Mucosa of rectum (tissue), 2 donors: ENCODE measurements around the gene LRRK2.

Experiments used
- H3K27ac ChIP-seq, 2 donors: one replicate each; pipeline ENCODE4 v1.7.0; 2013; ENCODE audit warnings: inconsistent platforms in 2 of 2, low read depth in 2 of 2, low read length in 2 of 2
- H3K27me3 ChIP-seq, 2 donors: one replicate each; pipeline ENCODE4 v1.7.0; 2013; ENCODE audit warnings: low read length in 2 of 2; ENCODE audit not compliant: control insufficient read depth in 2 of 2, insufficient read depth in 2 of 2
- H3K36me3 ChIP-seq, 2 donors: one replicate each; pipeline ENCODE4 v1.7.0; 2013; ENCODE audit warnings: low read length in 2 of 2; ENCODE audit not compliant: control insufficient read depth in 2 of 2, insufficient read depth in 2 of 2
- H3K4me1 ChIP-seq, 2 donors: one replicate each; pipeline ENCODE4 v1.7.0; 2013; ENCODE audit warnings: low read length in 2 of 2, mild to moderate bottlenecking in 1 of 2; ENCODE audit not compliant: control insufficient read depth in 2 of 2, insufficient read depth in 2 of 2
- H3K4me3 ChIP-seq, 2 donors: one replicate each; pipeline ENCODE4 v1.7.0; 2013; ENCODE audit warnings: low read length in 2 of 2
- H3K9ac ChIP-seq, 2 donors: one replicate each; pipeline ENCODE4 v1.7.0; 2013; ENCODE audit warnings: low read length in 2 of 2, low read depth in 1 of 2, mild to moderate bottlenecking in 1 of 2
- H3K9me3 ChIP-seq, 2 donors: one replicate each; pipeline ENCODE4 v1.7.0; 2013; ENCODE audit warnings: low read length in 2 of 2; ENCODE audit not compliant: control insufficient read depth in 2 of 2
- donor health status: healthy.
- donor health status: Normal muscosa, but diverticular disease.

LRRK2 gene

GRCh38 chr12:40271981-40272664 is 47.3 kb downstream of the LRRK2 start:
- Histone ChIP-seq H3K4me3 (no peak overlapping the region), H3K9ac (no peak overlapping the region), H3K27me3 (no peaks in the 10 kb centered on the region), H3K36me3 (no peaks in the 10 kb centered on the region), H3K27ac (no peak overlapping the region), H3K9me3 (no peaks in the 10 kb centered on the region), H3K4me1 (no peaks in the 10 kb centered on the region)

GRCh38 chr12:40281791-40282364 is 57.1 kb downstream of the LRRK2 start:
- H3K27me3 ChIP-seq, result no peaks in the 10 kb centered on the region
- H3K9ac ChIP-seq, result no peak overlapping the region
- H3K36me3 ChIP-seq, result no peaks in the 10 kb centered on the region
- no peak overlapping the region for H3K27ac ChIP-seq
- no peaks in the 10 kb centered on the region for H3K9me3 ChIP-seq
- no peak overlapping the region for H3K4me3 ChIP-seq
- H3K4me1 ChIP-seq, result no peaks in the 10 kb centered on the region

- H3K27me3 ChIP-seq, result no peaks in the 10 kb centered on the region
- H3K4me3 ChIP-seq, result no peak overlapping the region
- H3K36me3 ChIP-seq, result no peaks in the 10 kb centered on the region
- no peak overlapping the region for H3K27ac ChIP-seq
- no peaks in the 10 kb centered on the region for H3K4me1 ChIP-seq
- H3K9me3 ChIP-seq, result no peaks in the 10 kb centered on the region
- no peak overlapping the region for H3K9ac ChIP-seq
Observed at GRCh38 chr12:40286583-40286982, 61.8 kb downstream of the LRRK2 start.

DNA sequence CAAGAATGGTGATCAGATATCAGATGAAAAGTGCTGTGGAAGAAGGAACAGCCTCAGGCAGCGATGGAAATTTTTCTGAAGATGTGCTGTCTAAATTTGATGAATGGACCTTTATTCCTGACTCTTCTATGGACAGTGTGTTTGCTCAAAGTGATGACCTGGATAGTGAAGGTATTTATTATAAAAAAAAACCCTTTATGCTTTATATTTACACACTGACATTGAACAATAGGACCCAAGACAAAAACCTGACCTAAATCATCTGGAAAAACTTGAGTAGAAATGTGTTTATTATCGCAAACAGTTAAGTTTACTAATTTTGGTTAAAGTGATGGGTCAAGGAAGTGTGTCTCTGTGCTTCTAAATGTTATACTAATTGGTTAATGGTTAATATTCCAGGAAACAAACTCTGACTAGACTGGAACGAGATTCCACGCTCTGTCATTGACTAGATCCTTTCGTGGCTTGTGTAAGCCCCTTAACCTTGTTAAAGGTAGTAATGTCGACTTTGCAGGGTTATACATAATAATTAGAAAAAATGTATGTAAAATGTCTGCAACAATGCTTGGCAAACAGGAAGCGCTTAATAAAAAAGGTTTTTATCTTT is 62.7 kb downstream of the LRRK2 start:
- no peak overlapping the region for H3K27ac ChIP-seq
- no peak overlapping the region for H3K9ac ChIP-seq

GRCh38 chr12:40292788-40293429 is 68.1 kb downstream of the LRRK2 start:
- no peak overlapping the region for H3K27ac ChIP-seq
- H3K9me3 ChIP-seq, result no peaks in the 10 kb centered on the region
- H3K9ac ChIP-seq, result no peak overlapping the region
- no peaks in the 10 kb centered on the region for H3K36me3 ChIP-seq
- no peaks in the 10 kb centered on the region for H3K4me1 ChIP-seq
- H3K27me3 ChIP-seq, result no peaks in the 10 kb centered on the region
- H3K4me3 ChIP-seq, result no peak overlapping the region

More for the DNA sequence above, 62.7 kb downstream of the LRRK2 start:
- Histone ChIP-seq H3K9me3 (no peaks in the 10 kb centered on the region), H3K4me3 (no peak overlapping the region), H3K4me1 (no peaks in the 10 kb centered on the region), H3K27me3 (no peaks in the 10 kb centered on the region), H3K36me3 (no peaks in the 10 kb centered on the region)

DNA sequence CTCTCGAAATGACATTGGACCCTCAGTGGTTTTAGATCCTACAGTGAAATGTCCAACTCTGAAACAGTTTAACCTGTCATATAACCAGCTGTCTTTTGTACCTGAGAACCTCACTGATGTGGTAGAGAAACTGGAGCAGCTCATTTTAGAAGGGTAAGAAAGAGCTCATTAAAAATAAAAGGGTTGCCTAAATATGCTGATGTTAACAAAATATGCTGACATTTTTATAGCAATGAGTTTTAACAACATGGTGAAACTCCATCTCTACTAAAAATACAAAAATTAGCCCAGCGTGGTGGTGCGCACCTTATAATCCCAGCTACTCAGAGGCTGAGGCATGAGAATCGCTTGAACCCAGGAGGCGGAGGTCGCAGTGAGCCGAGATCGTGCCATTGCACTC is 73.5 kb downstream of the LRRK2 start:
- H3K9me3 ChIP-seq, result no peaks in the 10 kb centered on the region
- no peak overlapping the region for H3K4me3 ChIP-seq
- no peaks in the 10 kb centered on the region for H3K4me1 ChIP-seq
- no peak overlapping the region for H3K27ac ChIP-seq
- H3K27me3 ChIP-seq, result no peaks in the 10 kb centered on the region
- H3K9ac ChIP-seq, result no peak overlapping the region
- H3K36me3 ChIP-seq, result no peaks in the 10 kb centered on the region

DNA sequence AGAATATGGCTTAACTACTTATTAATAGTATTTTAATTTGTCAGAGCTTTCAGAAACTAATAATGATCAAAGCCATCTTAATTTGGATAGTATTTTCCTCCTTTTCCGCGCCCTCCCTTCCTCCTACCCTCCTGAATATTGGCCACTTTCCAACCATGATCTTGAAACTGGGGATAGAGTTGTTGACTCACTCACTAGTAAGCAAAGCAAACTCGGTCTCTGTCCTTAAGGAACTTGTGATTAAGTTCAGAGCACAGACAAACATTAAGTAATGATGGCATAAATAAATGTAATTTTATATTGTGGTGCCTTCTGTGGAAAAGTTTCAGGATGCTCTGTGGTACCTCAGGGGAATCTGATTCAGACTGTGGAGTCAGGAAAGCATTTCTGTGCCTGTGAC is 75.7 kb downstream of the LRRK2 start:
- H3K36me3 ChIP-seq, result no peaks in the 10 kb centered on the region
- H3K4me1 ChIP-seq, result no peaks in the 10 kb centered on the region
- no peaks in the 10 kb centered on the region for H3K27me3 ChIP-seq
- H3K27ac ChIP-seq, result no peak overlapping the region
- no peak overlapping the region for H3K4me3 ChIP-seq
- H3K9me3 ChIP-seq, result no peaks in the 10 kb centered on the region
- H3K9ac ChIP-seq, result no peak overlapping the region

DNA sequence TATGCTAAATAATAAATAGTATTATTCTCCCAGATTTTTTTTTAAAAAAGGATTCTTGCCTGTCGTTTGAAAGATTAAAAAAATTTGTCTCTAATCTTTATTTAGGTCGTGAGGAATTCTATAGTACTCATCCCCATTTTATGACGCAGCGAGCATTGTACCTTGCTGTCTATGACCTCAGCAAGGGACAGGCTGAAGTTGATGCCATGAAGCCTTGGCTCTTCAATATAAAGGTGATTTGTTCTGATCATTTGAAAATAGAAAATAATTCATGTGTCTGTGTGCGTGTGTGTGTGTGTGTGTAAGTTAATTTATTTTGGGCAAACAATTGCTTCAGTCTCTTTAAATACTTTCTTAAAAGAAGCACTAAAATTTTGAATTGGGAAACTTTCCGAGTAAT is 84.2 kb downstream of the LRRK2 start:
- no peaks in the 10 kb centered on the region for H3K4me1 ChIP-seq
- no peak overlapping the region for H3K9ac ChIP-seq
- H3K27ac ChIP-seq, result no peak overlapping the region
- H3K4me3 ChIP-seq, result no peak overlapping the region
- H3K9me3 ChIP-seq, result no peaks in the 10 kb centered on the region
- H3K36me3 ChIP-seq, result no peaks in the 10 kb centered on the region
- no peaks in the 10 kb centered on the region for H3K27me3 ChIP-seq

GRCh38 chr12:40310211-40310610 is 85.4 kb downstream of the LRRK2 start:
- no peak overlapping the region for H3K4me3 ChIP-seq
- H3K9me3 ChIP-seq, result no peaks in the 10 kb centered on the region
- no peak overlapping the region for H3K27ac ChIP-seq
- no peak overlapping the region for H3K9ac ChIP-seq
- H3K36me3 ChIP-seq, result no peaks in the 10 kb centered on the region
- no peaks in the 10 kb centered on the region for H3K27me3 ChIP-seq
- H3K4me1 ChIP-seq, result no peaks in the 10 kb centered on the region

DNA sequence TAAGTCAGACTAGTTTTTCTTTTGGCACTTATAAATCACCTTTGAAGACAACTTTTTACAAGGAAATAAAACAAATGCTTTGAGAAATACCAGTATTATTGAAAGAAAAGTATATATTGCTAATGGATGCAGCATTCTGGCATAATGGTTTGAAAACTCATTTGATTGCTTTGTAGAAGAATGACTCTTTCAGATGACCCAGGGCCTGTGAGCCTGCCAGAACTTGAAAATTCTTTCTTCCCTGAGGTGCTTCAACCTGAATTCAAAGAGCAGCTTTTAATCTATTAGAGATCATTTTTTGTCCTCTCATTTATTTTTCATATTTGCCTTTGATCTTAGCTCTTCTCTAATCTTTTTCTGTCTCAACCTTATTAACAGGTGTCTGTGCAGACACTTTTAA is 87.4 kb downstream of the LRRK2 start:
- H3K4me3 ChIP-seq, result no peak overlapping the region
- H3K27ac ChIP-seq, result no peak overlapping the region
- no peaks in the 10 kb centered on the region for H3K9me3 ChIP-seq
- H3K9ac ChIP-seq, result no peak overlapping the region
- H3K36me3 ChIP-seq, result no peaks in the 10 kb centered on the region
- no peaks in the 10 kb centered on the region for H3K27me3 ChIP-seq
- H3K4me1 ChIP-seq, result no peaks in the 10 kb centered on the region
